C4-2B (cell line): ENCODE measurements around the gene TRUB2.

Experiments used
- ZFX ChIP-seq: fragments of 450-650 bp; IDR thresholded peaks from 2 replicates; pipeline ENCODE4 v1.6.1; 2017
- TF ChIP-seq, protein P1 (sequence below): fragments of 450-650 bp; conservative IDR thresholded peaks from 2 replicates; pipeline ENCODE4 v1.5.1; 2017; ENCODE audit warnings: mild to moderate bottlenecking

- TF ChIP-seq, protein P1, sequence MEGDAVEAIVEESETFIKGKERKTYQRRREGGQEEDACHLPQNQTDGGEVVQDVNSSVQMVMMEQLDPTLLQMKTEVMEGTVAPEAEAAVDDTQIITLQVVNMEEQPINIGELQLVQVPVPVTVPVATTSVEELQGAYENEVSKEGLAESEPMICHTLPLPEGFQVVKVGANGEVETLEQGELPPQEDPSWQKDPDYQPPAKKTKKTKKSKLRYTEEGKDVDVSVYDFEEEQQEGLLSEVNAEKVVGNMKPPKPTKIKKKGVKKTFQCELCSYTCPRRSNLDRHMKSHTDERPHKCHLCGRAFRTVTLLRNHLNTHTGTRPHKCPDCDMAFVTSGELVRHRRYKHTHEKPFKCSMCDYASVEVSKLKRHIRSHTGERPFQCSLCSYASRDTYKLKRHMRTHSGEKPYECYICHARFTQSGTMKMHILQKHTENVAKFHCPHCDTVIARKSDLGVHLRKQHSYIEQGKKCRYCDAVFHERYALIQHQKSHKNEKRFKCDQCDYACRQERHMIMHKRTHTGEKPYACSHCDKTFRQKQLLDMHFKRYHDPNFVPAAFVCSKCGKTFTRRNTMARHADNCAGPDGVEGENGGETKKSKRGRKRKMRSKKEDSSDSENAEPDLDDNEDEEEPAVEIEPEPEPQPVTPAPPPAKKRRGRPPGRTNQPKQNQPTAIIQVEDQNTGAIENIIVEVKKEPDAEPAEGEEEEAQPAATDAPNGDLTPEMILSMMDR = no peak
- no peak for TF ChIP-seq ZFX
These were observed 49.4 kb upstream of the TRUB2 start for GRCh38 chr9:128371630-128372117.
